ENCODE measurements around the gene CTTN.
"Not testable (repeated sequence)": the region's sequence is repeated elsewhere in the genome, so short reads cannot be mapped to it uniquely, and the experiment has no call there.

Gene CTTN

DNA sequence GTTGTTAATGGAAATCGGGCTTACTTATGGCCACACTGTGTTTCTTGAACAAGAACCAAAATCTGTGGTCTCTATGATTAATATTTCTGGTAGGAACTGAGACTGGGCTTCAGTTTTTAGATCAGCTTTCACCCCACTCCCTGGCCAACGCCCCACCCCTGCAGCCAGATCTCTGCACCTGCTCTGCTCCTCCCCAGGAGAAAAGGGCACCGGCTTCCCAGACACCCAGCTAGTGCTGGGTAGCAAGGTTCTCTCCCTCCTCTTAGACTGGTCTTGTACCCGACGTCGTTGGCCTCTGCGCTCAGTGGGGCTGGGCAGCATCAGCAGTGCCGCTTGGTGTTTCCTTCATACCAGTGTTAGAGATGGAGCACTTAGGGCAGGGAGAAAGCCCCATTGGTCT lies 17.0 kb upstream of the CTTN start:
- no peak for DNase-seq (ENCODE audit: low spot score)

- DNase-seq (ENCODE audit: low spot score), result no peak
Observed at GRCh38 chr11:70381872-70382861, 16.2 kb upstream of the CTTN start.

GRCh38 chr11:70383664-70384565 lies 14.4 kb upstream of the CTTN start:
- DNase-seq (ENCODE audit: low spot score), result no peak

DNA sequence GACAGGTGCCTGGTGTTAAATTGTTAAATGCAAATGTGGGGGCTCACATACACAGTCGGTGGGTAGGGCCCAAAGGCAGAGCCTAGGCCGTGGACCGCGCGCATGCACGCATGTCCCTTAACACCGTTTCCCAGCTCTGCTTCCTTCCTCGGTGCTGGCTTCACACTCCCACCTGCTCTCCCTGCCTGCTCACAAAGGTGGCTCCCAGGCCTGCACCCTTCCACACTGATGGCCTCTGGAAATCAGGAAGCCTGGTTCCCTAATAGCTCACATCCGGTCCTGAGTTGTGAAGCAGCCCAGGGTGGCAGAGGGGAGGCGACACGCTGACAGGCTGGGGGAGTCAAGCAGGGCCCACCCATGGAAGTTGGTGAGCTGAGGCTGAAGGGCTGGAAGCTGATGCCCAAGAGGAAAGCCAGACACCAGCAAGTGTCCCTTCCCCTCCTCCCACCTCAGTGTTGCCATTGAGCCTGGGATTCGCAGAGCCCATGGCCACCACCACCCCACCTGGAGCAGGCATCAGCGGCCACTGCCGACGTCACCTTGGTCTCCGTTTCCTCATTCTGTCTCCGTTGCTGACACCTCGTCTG lies 13.7 kb upstream of the CTTN start:
- DNase-seq (ENCODE audit: low spot score), result no peak

DNA sequence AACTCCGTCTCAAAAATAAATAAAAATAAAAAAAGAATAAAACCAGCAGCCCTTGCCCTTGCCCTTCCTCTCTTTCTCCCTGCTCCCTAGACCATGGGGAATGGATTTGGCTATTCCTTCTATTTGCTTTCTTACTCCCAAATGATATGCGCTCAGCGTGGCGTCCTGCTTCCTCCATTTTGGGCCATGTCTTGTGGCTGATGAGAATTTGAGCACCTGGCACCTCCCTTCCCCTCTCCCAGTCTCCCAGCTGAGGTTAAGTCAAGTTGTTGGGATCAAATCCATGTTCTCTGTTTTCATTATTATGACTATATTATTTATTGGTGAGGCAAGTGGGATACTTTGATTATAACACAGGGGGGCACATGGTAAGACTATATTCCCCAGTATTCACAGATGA lies 10.8 kb upstream of the CTTN start:
- no peak for DNase-seq (ENCODE audit: low spot score)

- no peak for DNase-seq (ENCODE audit: low spot score)
Observed at GRCh38 chr11:70389201-70389600, 9.1 kb upstream of the CTTN start.

GRCh38 chr11:70390882-70391281 lies 7.4 kb upstream of the CTTN start:
- not testable (repeated sequence) for DNase-seq (ENCODE audit: low spot score)

GRCh38 chr11:70394211-70394950 lies 3.9 kb upstream of the CTTN start:
- DNase-seq (ENCODE audit: low spot score), result no peak

DNA sequence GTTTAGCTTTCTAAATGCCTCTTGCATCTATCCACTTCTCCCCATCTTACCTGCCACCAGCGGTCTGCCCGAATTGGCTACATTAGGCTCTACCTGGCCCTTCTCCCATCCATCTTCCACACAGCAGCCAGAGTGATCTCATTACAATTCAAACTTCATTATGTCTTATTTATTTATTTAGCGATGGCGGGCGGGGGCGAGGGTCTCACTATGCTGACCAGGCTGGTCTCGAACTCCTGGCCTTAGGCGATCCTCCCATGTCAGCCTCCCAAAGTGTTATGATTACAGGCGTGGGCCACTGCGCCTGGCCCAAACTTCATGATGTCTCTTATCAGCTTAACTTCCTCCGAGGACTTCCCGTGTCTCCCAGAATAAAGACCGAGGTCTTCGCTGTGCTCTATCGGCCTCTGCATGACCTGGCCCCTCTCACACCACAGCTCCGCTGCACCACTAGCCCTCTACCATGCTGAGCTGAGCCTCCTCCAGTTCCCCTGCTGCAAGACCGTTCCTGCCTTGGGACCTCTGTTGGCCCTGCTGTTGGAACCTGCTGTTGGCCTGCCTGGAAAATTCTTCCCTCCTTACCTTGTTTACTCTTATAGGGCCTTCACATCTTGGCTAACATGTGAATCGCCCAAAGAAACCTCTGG lies 870 bp upstream of the CTTN start:
- peak; percentile 65 for DNase-seq (ENCODE audit: low spot score)

DNA sequence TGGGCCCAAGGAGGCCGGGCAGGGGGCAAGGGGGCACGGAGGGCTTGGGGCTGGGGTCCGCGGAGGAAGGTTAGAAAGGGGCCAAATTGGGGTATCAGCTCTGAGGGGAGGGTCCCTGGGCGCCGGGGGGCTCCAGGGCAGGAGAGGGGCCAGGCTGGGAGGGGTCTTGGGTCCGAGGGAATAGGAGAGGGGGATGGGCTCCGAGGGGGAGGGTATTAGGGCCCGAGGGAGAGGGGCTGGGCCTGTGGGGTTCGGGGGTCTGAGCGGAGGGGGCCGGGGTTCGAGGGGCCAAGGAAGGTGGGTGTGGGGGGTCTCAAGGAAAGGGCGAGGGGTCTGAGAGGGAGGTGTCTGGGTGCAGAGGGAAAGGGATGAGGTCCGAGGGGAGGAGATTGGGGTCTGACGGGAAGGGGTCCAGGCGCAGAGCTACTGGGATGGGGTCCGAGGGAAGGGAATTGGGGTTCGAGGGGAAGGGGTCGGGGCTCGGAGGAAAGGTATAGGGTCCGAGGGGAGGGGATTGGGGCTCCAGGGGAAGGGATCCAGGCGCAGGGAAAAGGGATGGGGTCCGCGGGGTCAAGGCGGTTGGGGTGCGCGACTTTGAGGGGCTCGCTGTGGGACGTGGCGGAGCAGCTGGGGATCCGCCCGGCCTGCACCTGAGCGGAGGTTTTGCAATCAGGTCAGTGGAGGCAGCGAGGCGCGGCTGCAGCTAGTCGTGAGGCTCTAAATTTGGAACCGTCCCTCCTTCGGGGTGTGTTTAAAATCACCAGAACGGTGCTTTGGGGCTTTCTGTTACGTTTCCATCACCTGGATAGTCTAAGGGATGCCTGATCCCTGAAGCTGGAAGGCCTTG lies 728 bp downstream of the CTTN start:
- DNase-seq (ENCODE audit: low spot score), result no peak

- DNase-seq (ENCODE audit: low spot score), result peak; percentile 41
Observed at GRCh38 chr11:70399681-70400112, 1.4 kb downstream of the CTTN start.

DNA sequence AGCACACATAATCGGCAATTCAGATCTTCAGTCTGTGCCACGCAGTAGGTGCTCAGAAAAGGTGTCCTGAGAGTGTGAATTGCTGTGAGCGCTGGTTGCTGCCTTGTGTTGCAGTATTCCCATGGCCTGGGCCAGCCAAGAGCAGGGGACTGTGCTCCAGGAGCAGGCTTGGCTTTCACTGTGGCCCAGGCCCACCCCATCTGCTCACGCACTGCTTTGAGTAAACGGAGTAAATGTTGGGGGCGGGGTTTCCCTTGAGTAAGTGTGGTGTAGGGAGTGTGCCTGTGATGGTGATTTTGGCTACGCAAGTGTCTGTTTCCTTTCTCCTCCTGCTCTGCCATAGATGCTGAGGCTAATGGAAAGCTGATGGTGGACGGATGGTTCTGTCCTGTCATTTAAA lies 2.3 kb downstream of the CTTN start:
- no peak for DNase-seq (ENCODE audit: low spot score)

DNA sequence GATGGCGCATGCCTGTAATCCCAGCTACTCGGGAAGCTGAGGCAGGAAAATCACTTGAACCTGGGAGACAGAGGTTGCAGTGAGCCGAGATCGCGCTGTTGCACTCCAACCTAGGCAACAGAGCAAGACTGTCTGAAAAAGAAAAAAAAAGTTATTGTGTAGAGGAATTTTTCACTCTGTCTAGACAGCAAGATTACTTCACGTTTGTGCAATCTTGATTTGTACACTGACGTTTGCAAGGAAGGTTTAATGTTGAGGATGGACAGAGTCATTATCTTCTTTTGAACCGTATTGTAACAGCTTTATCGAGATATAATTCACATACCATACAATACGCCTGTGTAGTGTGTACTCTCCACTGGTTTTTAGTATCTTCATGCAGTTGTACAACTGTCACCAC lies 3.7 kb downstream of the CTTN start:
- DNase-seq (ENCODE audit: low spot score), result no peak

DNA sequence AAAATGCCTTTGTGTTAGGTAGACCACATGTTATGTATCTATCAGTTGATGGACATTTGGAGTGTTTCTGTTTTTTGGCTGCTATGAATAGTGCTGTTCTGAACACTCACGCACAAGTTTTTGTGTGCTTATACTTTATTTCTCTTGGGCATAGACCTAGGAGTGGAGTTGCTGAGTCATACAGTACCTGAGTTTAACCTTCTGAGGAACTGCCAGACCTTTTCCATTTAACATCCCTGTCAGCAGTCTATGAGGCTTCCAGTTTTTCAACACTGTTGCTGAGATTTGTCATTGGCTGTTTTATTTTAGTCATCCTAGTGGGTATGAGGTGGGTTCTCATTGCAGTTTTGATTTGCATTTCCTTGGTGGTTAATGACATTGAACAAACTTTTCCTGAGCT lies 4.4 kb downstream of the CTTN start:
- DNase-seq (ENCODE audit: low spot score), result no peak

- no peak for DNase-seq (ENCODE audit: low spot score)
Observed at GRCh38 chr11:70404244-70404643, 5.9 kb downstream of the CTTN start.

- DNase-seq (ENCODE audit: low spot score), result no peak
Observed at GRCh38 chr11:70405679-70406395, 7.5 kb downstream of the CTTN start.

- no peak for DNase-seq (ENCODE audit: low spot score)
Observed at GRCh38 chr11:70407121-70407520, 8.8 kb downstream of the CTTN start.

DNA sequence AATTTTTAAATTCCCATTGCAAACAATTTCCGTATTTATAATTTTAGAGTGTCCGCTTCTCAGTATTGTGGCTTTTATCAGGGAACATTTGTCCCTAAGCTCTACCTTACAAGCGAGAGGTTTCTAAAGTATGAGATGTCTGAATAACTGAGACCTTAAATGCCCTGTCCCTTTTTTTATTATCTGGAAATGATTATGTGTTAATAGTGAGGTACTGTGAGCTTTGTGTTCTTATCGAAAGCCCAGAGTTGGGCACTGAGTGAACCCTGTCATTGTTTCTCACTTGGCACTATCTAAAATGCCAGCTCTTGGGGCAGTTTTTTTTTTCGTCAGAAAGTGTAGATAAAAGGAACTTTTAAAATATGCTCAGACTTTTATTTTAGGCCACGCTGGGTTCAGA lies 9.5 kb downstream of the CTTN start:
- no peak for DNase-seq (ENCODE audit: low spot score)

- not testable (repeated sequence) for DNase-seq (ENCODE audit: low spot score)
Observed at GRCh38 chr11:70408326-70408725, 10.0 kb downstream of the CTTN start.

GRCh38 chr11:70409437-70409836 lies 11.1 kb downstream of the CTTN start:
- no peak for DNase-seq (ENCODE audit: low spot score)
